Right renal pelvis (tissue), 4 donors: ENCODE results near the gene BOC. TPM values are rescaled to one million over a fixed set of nuclear protein-coding genes. Genes with fewer than 3 reads are reported as not detected.
A peak's percentile ranks its signal among the peaks of the same experiment; 100 is the strongest.
"Not testable (repeated sequence)": the region's sequence is repeated elsewhere in the genome, so short reads cannot be mapped to it uniquely, and the experiment has no call there.

Source experiments
- DNase-seq, 4 donors: peaks; one replicate each; pipeline ENCODE4 v3.0.0-alpha.2; 2013; ENCODE audit warnings: low read depth in 4 of 4, low spot score in 3 of 4, missing footprints in 1 of 4
- polyA plus RNA-seq, 4 donors: library from polyadenylated mRNA; unstranded; fragments of 120-200 nt; gene quantifications; one replicate each; pipeline ENCODE4 v1.2.1, GENCODE V29; 2013; ENCODE audit not compliant: insufficient read length in 4 of 4

The BOC gene, protein sequence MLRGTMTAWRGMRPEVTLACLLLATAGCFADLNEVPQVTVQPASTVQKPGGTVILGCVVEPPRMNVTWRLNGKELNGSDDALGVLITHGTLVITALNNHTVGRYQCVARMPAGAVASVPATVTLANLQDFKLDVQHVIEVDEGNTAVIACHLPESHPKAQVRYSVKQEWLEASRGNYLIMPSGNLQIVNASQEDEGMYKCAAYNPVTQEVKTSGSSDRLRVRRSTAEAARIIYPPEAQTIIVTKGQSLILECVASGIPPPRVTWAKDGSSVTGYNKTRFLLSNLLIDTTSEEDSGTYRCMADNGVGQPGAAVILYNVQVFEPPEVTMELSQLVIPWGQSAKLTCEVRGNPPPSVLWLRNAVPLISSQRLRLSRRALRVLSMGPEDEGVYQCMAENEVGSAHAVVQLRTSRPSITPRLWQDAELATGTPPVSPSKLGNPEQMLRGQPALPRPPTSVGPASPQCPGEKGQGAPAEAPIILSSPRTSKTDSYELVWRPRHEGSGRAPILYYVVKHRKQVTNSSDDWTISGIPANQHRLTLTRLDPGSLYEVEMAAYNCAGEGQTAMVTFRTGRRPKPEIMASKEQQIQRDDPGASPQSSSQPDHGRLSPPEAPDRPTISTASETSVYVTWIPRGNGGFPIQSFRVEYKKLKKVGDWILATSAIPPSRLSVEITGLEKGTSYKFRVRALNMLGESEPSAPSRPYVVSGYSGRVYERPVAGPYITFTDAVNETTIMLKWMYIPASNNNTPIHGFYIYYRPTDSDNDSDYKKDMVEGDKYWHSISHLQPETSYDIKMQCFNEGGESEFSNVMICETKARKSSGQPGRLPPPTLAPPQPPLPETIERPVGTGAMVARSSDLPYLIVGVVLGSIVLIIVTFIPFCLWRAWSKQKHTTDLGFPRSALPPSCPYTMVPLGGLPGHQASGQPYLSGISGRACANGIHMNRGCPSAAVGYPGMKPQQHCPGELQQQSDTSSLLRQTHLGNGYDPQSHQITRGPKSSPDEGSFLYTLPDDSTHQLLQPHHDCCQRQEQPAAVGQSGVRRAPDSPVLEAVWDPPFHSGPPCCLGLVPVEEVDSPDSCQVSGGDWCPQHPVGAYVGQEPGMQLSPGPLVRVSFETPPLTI
- polyA plus RNA-seq: 10 to 100 TPM; 21.9 to 33.4 (median 24.5) TPM

DNA sequence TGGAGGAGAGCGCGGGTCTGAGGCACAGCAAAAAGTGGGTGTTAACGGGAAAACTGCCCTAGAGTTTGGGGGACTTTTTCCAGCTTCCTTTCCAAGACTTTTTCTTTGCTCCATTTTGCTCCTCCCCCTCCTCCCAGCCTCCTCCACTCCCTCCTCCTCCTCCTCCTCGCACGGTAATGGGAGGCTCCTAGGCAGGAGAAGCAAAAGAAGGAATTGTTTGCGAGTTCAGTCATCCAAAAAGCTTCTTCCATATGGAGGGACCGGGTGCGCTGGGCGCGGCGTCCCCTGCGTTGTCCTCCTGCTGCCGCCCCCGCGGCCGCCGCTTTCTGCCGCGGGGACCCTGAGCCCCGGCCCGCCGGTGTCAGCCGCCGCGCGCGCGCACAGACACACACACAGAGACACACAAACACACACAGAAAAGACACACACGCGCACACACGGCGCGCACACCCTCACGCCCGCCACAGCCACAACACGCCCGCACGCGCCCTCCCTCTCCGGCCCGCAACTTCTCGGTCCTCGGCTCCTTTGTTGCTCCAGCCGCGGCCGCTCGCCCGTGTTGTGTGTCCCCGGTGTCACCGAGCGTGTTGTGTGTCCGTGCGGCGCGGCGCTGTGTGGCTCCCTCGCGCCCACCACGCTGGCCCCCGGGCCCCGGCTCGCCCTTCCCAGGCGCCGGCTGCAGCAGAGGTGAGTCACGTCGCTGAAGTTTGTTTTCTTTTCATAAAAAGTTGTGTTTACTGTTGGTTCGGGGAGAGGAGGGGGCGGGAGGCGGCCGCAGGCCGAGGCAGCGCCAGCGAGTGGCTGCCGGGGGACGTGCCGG lies at the start of gene BOC:
Gene BOC, plus strand, starts transcription at position 228 of the 820 bp plus-strand sequence. CDS start 38,246 bp downstream, outside the sequence.
- DNase-seq: peak; percentile 65 to 80 (median 70)

DNA sequence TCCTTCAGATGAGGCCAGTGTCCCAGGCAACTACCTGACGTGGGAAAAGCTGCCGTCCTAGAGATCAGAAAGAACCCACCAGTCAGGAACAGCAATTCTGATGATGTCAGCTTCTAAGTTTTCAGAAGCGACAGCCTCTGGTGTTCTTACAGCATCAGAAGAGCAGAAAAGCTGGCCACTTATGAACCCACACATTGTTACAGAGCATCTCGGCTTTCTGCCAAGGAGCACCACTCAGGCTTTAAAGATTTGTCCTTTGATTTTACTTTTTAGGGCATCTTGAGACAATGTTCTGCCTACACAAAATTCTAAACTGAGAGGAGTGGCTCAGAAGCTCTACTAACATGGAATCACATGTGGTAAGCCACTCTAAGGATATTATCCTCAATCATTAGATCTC lies 49.7 kb upstream of the BOC start:
- no peak for DNase-seq

DNA sequence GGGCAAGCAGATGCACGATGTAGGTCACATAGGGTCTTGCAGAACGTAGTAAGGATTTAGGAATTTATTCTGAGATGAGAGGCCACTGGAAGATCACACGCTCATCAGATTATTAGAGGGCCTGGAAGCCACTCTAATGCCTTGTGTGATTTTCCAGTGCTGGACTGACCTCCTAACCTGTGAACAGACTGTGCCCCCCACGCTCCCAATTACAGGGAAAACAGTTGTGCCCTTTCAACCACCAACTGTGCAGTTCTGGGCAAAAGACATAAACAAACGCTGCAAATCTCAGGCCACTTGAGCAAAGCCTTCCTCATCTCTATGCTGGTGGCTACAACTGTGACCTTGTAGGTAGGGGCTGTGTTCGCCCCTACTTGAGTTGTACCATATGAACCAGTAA lies 48.2 kb upstream of the BOC start:
- no peak for DNase-seq

DNA sequence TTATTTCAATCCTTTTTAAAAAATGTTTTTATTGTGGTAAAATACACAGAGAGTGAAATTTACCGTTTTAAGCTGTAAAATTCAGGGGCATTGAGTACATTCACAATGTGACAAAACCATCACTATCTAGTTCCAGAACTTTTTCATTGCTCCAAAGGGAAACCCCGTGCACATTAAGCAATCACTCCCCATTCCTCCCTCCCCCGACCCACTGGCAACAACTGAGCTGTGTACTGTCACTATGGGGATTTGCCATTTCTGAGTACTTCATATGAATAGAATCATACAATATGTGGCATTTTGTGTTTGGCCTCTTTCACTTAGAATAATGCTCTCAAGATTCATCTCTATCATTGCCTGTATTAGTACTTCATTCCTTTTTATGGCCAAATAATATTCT lies 45.5 kb upstream of the BOC start:
- DNase-seq: no peak

DNA sequence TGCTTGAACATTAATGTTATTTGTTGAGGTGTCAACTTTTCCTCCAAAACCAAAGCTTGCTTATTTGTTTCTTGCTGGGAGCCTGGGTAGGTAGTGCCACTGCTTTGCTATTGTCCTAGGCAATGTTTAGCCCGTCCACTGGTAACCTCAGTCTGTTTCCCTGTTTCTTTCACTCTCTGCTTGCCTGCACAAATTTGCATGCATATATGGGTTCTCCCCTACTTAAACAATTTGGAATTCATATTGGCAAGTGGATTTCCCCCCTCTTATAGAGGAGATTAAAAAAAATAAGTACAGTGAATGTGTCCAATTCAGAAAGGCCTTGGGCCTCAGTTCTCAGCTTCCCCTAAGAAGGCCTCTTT lies 45.0 kb upstream of the BOC start:
- DNase-seq: no peak

DNA sequence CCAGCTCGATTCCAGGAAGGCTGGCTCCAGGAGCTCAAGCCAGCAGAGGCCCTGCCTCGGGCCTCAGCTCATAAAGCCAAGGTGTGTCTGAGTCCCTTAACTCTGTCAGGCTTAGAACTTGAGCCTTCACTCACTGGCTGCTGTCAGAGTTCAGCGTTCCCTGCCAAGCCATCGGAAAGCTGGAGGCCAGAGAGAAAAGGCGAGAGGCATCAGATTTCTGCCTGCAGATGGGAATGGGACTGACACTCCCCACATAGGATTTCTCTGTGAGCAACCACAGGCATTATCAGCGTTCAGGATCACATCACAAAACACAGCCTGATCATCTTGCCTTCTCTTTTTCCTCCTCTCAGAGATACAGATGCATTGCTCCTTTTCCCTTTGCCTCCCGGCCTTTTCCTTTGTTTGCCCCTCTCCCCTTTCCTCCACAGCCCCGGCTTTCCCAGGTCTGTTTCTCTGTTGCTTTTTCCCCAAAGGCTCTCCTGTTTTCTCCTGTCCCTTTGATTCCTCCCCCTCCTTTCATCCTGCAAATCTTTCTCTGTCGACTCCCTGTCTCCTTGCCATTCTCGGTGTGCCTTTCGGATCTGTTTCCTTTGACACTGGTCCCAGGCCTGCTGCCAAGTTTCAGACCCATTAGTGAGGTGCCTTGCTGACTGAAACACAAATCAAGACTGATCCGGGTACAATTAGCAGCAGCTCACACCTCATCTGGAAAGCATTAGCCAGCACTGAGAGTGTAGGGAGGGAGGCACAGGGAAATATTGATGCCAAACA lies 44.5 kb upstream of the BOC start:
- peak; percentile 55 to 78 (median 62) for DNase-seq

DNA sequence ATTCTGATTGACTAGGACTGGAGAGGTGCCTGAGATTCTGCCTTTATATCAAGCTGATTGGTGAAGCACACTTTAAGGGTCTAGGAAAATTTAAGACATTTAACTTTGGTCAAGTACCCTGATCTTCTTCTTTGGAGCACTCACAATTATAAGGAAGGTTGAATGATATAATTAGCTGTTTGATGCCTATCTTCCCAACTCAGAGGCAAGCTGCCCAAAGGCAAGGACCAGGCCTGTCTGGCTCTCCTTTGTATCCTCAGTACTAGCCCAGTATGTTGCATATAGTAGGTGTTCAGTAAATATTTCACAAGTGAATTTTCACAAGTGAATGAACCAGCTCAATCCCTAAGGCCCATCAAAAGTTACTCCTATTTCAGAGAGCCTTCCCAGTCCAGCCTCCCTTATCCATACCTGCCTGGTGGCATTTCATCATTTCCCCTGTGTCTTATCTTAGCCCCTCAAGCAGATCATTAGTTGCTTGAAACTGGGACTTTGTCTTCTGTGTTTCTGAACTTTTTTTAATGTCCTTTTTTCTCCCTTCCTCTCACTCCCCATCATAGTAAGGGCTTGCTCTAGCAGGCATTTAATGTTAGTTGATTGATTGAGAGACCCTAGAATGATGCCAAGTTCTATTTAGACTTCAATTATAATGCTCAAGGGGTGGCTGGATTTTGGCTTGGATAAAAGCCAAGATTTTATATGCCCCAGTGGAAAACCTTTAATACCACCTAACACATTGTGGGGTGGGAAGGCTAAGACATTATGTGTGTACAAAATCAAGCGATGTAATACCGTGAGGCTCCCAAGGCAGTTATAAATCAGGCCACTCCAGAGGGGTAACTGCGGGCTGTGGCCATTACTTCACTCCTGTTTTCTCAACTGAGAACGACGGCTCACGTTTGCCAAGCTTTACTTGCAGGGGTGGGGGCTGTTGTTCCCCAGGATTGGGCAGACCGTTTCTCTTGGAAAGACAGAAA lies 43.2 kb upstream of the BOC start:
- DNase-seq: no peak

DNA sequence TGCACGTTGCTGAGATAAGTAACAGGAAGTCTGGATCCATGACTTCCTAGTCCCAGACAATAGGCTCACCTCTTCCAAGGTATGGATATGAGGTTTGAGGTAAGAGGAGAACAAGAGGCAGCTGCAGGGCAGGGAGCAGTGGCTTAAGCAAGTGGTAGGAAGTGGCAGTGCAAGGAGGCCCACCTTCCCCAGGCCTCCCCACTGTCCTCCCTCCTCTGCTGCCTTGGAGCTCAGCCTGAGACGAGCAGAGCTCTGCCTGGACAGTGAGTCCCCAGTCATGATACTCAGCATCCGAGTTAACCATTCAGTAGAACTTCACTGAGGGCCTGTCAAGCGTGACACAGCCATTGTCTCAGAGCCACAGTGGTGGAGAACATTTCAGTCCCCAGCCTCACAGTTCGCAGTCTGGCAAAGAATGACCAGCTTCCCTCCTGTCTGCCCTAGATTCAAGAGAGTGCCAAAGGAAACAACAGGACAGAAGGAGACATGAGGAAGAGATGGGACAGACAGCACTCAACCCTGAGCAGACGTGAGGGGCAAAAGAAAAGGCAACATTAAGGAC lies 41.4 kb upstream of the BOC start:
- no peak for DNase-seq

DNA sequence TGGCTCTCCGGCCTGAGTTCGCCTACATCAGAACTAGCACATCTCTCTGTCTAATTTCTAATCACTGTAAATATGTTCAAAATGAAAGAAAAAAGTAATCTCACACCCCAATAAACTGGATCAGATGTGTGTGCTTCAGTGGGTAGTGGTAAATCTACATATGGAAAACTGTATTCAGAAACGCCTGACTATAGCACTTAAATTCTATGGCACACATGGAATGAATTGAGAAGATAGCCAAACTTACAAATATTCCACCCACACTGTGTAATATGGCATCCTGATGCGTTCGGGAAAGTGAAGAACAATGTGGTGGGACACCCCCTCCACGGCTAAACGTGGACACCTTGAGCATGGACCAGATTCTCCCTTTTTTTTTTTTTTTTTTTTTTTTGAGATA lies 40.6 kb upstream of the BOC start:
- DNase-seq: no peak

DNA sequence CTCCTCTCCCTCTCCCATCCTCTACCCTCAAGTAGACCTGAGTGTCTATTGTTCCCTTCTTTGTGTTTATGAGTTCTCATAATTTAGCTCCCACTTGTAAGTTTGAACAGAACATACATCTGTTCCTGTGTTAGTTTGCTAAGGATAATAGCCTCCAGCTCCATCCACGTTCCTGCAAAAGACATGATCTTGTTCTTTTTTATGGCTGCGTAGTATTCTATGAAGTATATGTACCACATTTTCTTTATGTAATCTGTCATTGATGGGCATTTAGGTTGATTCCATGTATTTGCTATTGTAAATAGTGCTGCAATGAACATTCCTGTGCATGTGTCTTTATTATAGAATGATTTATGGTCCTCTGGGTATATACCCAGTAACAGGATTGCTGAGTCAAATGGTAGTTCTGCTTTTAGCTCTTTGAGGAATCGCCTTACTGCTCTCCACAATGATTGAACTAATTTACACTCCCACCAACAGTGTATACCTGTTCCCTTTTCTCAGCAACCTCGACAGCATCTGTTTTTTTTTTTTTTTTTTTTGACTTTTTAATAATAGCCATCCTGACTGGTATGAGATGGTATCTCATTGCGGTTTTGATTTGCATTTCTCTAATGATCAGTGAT lies 39.6 kb upstream of the BOC start:
- DNase-seq: not testable (repeated sequence)

DNA sequence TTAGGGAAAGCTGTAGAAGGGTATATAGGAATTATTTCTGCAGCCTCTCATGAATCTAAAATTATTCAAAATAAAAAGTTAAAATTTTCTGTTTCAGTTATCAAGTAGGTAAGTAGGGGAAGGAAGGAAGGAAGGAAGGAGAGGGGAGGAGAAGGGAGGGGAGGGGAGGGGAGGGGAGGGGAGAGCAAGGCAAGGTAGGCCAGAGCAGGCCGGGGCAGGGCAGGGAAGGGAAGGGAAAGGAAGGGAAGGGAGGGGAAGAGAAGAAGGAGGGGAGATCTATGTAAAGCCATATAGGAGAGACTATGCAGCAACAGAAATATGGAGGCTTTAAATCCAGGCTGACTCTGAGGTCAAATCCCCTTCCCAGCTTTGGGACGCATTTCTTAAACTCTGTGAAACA lies 38.3 kb upstream of the BOC start:
- no peak for DNase-seq

DNA sequence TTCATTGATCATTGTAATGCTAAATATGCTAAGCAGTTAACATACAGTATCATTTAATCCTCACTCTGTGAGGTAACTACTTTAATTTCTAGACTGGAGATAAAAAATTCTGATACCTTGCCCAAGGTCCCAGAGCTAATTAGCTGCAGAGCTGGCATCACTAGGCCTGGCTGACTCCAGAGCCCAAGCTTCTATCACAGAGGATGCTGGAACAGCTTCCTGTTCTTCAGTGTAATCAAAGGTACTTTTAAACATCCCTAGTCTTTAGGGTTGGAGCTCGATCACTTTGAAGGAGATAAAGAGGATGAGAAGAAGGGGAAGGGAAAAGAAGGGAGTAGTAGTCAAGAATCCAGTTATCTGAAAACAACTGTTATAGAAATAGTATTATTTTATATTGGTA lies 37.1 kb upstream of the BOC start:
- DNase-seq: no peak

DNA sequence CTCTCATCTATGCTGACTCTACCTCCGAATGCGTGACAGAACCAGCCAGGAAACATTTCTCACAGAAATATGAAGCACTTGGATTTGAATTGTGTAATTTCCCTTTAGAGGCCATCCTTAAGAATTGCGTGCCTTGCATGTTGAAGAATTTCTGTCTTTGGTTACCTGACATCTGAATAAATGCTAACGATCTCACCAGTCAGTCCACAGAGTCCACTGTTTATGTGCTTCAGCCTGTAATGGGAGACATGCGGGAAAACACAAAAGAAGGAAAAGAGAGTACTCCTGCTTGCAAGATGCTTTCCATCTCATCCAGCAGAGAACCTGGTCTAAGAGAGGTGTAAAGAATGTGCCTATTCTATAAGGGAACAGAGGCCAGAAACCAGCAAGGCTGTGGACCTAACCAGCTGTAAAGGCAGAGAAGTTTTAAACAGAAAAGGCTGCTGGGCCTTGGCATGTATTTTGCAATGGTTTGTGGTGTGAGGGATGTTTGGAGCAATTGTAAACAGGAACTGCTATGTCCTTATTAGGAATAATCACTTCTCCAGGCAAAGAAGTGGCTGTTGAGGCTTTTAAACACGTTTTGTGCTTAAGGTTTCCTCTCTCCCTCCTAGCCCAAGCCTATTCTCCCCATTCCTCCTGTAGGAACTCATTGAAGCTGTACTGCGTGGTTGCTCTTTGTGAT lies 36.4 kb upstream of the BOC start:
- no peak for DNase-seq

DNA sequence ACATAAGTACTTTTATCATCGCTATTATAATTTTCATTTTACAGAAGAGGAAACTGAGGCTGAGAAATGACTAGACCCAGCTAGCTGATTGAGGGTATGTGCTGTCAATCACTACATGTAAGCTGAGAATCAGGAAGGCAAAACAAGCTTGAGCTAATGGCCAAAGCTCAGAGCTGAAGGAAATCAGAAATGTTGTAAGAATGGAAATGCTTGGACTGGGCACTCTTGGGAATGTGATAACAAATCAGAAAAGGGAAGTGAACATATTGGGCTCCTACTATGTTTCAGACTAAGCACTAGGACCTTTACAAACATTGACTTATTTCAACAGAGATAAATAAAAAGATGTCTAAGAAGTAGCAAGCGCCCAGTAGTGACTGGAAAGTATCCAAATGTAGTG lies 33.8 kb upstream of the BOC start:
- no peak for DNase-seq

DNA sequence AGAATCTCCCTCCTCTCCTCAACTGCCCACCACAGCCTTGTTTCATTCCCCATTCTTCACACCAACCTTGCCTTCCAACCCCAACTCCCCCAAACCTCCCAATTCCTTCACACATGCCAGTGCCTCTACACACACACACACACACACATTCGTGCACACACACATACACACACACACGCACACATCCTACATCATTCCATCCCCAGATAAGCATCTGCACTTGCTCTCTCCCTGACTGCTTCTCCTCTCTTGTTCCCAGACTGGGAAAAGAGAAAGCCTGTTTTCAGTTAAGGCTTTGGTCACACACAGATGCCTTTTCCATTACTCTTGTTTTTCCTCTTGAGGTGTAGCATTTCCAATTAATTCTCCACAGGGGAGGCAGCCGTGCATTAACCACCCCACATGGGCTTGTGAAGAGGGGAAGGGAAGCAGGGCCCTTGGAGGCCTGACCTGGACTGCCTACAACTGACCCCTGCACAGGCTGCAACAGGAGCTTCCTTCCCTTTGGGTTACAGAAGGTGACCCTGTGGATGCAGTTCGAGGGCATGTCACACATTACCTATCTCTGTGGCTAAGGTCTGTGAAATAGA lies 32.0 kb upstream of the BOC start:
- no peak for DNase-seq

DNA sequence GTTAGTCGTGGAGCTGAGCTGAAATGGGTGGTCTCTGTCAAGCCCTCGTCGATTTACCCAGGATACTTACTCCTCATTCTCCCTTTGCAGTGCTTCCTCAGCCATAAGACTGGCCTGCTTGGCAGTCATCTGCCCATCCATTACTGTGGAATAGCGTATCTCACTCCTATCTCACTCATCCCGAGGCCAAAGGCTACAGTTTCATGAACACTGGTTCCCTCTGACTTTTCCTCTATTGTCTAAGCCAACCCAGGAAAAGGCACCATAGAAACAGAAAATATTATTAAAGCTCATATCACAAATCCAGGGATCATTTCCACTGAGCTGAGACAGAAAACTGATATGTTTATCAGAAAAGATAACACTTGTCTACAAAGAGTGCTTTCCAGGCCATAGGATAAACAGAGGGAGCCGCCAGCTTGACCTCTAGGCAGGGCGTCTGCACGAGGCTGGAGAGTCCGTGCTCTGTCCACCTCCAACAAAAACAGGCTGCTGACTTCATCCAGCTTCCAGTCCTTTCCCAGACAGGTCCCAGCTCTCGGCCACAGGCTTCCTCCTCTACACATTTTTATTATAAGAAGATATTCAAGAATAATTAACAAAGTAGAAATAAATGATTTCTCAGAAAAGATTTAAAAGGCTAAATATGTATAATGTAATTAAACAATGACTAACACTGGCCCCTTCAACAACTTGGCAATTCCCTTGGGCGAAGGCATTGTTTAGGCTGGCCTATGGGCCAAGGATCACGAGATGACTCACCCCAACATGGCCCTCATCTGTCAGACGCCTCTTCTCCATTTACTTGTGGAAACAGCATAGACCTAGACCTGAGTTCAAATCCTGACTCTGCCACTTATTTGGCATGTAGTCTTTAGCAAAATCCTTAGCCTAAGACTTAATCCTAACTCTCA lies 27.4 kb upstream of the BOC start:
- no peak for DNase-seq
